Muscle layer of duodenum (tissue), 2 donors: ENCODE data around the gene SMPD3.

Experiments used
- H3K27ac ChIP-seq: one replicate; pipeline ENCODE4 v1.7.0; 2013; ENCODE audit warnings: mild to moderate bottlenecking, low read length
- H3K27me3 ChIP-seq: one replicate; pipeline ENCODE4 v1.7.0; 2013; ENCODE audit warnings: low read depth, mild to moderate bottlenecking, control low read depth, low read length
- H3K36me3 ChIP-seq, 2 donors: one replicate each; pipeline ENCODE4 v1.7.0; 2013; ENCODE audit warnings: low read length in 2 of 2, control low read depth in 1 of 2, mild to moderate bottlenecking in 1 of 2; ENCODE audit not compliant: insufficient read depth in 2 of 2, control insufficient read depth in 1 of 2
- H3K4me1 ChIP-seq, 2 donors: one replicate each; pipeline ENCODE4 v1.7.0; 2013; ENCODE audit warnings: low read length in 2 of 2, mild to moderate bottlenecking in 2 of 2, control low read depth in 1 of 2, moderate library complexity in 1 of 2; ENCODE audit not compliant: insufficient read depth in 2 of 2, control insufficient read depth in 1 of 2
- H3K4me3 ChIP-seq, 2 donors: one replicate each; pipeline ENCODE4 v1.7.0; 2013; ENCODE audit warnings: low read length in 2 of 2, low read depth in 1 of 2, mild to moderate bottlenecking in 1 of 2
- H3K9me3 ChIP-seq, 2 donors: one replicate each; pipeline ENCODE4 v1.7.0; 2013; ENCODE audit warnings: low read length in 2 of 2, control low read depth in 1 of 2, mild to moderate bottlenecking in 1 of 2; ENCODE audit not compliant: control insufficient read depth in 1 of 2
- donor health status: healthy.

Gene SMPD3

GRCh38 chr16:68429076-68429854 is 19.0 kb downstream of the SMPD3 start:
- Histone ChIP-seq H3K36me3 (no peaks in the 10 kb centered on the region), H3K27ac (no peak overlapping the region), H3K9me3 (no peaks in the 10 kb centered on the region), H3K4me1 (no peaks in the 10 kb centered on the region), H3K4me3 (no peak overlapping the region), H3K27me3 (no peaks in the 10 kb centered on the region)

- no peak overlapping the region for H3K27ac ChIP-seq
- H3K4me3 ChIP-seq, result no peak overlapping the region
- H3K4me1 ChIP-seq, result no peaks in the 10 kb centered on the region
- no peaks in the 10 kb centered on the region for H3K36me3 ChIP-seq
- no peaks in the 10 kb centered on the region for H3K27me3 ChIP-seq
- no peaks in the 10 kb centered on the region for H3K9me3 ChIP-seq
Observed at GRCh38 chr16:68427649-68428303, 20.5 kb downstream of the SMPD3 start.

DNA sequence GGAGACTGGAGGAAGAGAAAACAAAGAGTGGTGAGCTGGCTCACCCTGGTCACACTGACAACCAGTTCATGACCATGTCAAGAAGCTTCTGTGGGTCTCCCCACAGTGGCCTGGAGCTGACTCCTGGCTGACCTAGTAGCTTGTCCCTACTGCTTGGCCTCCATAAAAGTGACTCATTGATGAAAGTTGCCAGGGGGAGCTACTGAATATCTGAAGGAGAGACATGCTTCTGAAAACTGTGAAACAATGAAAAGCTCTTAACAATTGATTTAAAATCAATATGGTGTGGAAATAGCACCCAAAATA is 22.0 kb downstream of the SMPD3 start:
- Histone ChIP-seq H3K36me3 (no peaks in the 10 kb centered on the region), H3K4me1 (no peaks in the 10 kb centered on the region), H3K4me3 (no peak overlapping the region), H3K9me3 (no peaks in the 10 kb centered on the region), H3K27me3 (no peaks in the 10 kb centered on the region), H3K27ac (no peak overlapping the region)

GRCh38 chr16:68425498-68426346 is 22.6 kb downstream of the SMPD3 start:
- no peaks in the 10 kb centered on the region for H3K4me1 ChIP-seq
- no peak overlapping the region for H3K4me3 ChIP-seq
- no peaks in the 10 kb centered on the region for H3K27me3 ChIP-seq
- H3K27ac ChIP-seq, result no peak overlapping the region
- no peaks in the 10 kb centered on the region for H3K36me3 ChIP-seq
- H3K9me3 ChIP-seq, result no peaks in the 10 kb centered on the region

- Histone ChIP-seq H3K4me1 (no peaks in the 10 kb centered on the region), H3K36me3 (no peaks in the 10 kb centered on the region), H3K4me3 (no peak overlapping the region), H3K27me3 (no peaks in the 10 kb centered on the region), H3K9me3 (no peaks in the 10 kb centered on the region), H3K27ac (no peak overlapping the region)
Observed at GRCh38 chr16:68423771-68424170, 24.5 kb downstream of the SMPD3 start.

GRCh38 chr16:68422396-68422960 is 25.8 kb downstream of the SMPD3 start:
- Histone ChIP-seq H3K9me3 (no peaks in the 10 kb centered on the region), H3K4me1 (no peaks in the 10 kb centered on the region), H3K27ac (no peak overlapping the region), H3K36me3 (no peaks in the 10 kb centered on the region), H3K4me3 (no peak overlapping the region), H3K27me3 (no peaks in the 10 kb centered on the region)

DNA sequence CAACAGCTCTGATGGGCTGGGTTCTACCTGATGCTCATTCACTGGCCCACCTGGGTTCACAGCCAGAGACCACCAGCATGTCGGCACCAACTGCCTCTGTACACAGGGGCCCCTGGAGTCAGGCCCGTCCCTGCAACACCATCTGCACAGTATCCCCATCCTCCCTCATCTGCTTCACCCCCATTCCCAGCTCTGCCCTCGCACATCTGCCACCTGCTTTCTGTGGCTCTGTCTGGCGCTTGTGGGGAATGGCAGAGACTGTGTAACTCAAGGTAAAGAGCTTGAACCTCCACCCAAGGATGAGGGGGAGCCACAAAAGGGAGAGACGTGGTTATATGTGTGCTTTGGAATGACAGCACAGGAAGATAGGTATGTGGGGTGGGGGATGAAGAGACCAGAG is 27.2 kb downstream of the SMPD3 start:
- H3K4me1 ChIP-seq, result no peaks in the 10 kb centered on the region
- no peaks in the 10 kb centered on the region for H3K27me3 ChIP-seq
- H3K9me3 ChIP-seq, result no peaks in the 10 kb centered on the region
- no peak overlapping the region for H3K27ac ChIP-seq
- H3K4me3 ChIP-seq, result no peak overlapping the region
- no peaks in the 10 kb centered on the region for H3K36me3 ChIP-seq

DNA sequence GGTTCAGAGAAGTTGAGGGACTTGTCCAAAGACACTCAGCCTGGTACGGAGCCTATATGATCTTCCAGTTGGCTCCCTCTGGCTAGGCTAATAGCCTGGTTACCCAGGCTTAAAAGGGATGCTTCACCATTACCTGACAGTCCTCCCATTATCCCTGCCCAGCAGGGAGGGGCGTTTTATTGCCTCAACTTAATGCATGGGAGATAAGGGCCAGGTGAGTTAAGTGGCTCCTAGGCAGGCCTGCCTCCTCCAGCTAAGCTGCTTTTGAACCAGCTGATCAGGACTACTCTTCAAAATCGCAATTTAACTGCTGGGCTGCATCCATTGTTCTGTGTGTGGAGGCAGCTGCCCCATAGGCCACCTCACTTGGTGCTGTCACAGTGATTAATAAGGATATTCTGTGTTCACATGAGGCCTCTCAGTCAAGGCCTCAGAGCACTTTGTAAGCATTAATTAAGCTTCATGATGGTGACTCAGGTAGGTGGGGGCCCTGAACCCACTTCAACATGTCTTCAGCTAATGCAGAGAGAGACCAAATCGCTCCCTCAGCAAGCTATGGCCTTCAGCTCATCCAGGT is 27.9 kb downstream of the SMPD3 start:
- Histone ChIP-seq H3K9me3 (no peaks in the 10 kb centered on the region), H3K4me1 (no peaks in the 10 kb centered on the region), H3K36me3 (no peaks in the 10 kb centered on the region), H3K27ac (no peak overlapping the region), H3K4me3 (no peak overlapping the region), H3K27me3 (no peaks in the 10 kb centered on the region)

DNA sequence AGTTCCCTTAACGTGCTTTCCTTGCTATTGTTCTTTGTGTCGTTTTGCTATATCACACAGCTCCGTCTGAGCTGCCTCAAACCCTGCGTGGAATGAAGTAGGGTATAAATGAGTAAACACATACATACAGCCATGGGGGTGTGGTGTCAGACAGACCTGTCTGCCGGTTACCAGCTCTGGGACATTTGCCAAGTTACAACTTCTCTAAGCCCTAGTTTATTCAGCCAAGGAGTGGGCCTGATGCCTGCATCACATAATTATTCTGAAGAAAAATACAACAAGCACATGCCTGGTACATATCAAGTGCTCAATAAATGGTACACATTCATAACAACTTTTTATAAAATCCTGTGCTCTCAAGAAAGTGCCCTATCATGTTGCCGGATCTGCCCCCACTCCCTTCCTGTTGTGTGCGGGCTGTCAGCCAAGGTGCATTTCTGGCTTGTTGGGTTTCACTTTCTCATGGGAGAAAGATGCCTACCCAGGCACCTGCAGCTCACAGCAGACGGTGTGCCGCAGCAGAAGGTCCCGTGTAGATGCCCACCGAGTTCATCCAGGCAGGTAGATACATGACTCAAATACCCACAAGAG is 30.5 kb downstream of the SMPD3 start:
- Histone ChIP-seq H3K9me3 (no peaks in the 10 kb centered on the region), H3K27me3 (no peaks in the 10 kb centered on the region), H3K27ac (peak overlapping the region; percentile 76), H3K4me3 (no peak overlapping the region), H3K36me3 (no peaks in the 10 kb centered on the region), H3K4me1 (no peaks in the 10 kb centered on the region)

DNA sequence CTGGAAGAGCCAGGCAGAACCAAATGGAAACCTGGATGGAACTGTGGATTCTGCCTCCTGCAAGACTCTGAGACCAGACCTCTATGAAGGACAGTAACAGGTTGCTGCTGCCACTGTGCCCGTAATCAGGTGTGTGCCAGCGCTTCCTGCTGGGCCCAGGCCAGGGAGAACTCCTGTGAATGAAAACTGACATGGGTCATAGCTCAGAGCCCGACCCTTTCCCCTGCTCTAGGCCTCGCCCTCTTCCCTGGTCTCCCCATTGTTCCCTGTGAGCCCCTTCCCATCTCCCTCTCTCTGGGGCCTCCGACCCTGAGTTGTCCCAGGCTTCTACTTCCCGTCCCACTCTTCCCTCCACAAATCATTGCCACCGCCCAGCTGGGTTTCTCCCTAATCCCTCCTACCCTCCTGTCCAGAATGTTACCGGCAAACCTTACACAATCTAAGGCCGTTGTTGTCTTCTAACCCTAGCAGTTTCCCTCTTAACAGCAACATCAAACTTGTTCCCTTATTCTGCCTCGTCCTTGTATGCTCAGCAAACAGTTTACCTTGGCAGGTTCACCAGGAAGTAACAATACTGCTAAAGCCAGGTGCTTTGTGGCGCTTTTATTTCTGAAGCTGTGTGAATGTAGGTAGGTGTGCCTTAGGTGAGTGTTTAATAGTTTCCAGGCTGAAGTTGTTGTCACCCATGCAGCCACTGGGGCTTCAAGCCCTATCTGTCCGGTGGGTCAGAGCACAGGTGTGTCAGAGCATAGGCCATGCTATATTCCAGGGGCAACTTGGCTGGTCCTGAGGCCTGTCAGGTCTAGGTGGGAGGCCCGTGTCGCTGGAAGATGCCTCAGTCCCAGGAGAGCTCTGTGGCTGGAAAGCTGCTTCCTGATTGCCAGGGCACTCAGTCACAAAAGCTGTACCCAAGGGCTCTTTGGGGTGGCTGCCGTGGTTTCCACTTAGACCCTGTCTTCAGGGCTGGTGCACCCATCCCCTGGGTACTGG is 32.0 kb downstream of the SMPD3 start:
- Histone ChIP-seq H3K4me1 (no peaks in the 10 kb centered on the region), H3K4me3 (no peak overlapping the region), H3K27ac (peak overlapping the region; percentile 76), H3K27me3 (no peaks in the 10 kb centered on the region), H3K36me3 (no peaks in the 10 kb centered on the region), H3K9me3 (no peaks in the 10 kb centered on the region)
